ENCODE results near the gene ENAH. TPM values are rescaled to one million over a fixed set of nuclear protein-coding genes. Genes with fewer than 3 reads are reported as not detected.

ENAH gene
- total RNA-seq, 4 donors from 2014 or later = 31.4 to 56.3 (median 45.3) TPM

- Histone ChIP-seq H3K27ac (no peak overlapping the region), H3K4me3 (no peak overlapping the region), H3K36me3 (no peaks in the 10 kb centered on the region), H3K9me3 (no peaks in the 10 kb centered on the region), H3K4me1 (peaks cover 0 to 12% (median 0%) of the 10 kb centered on the region in 4 donors), H3K27me3 (no peaks in the 10 kb centered on the region)
- TF ChIP-seq POLR2A (IDR thresholded peaks at IDR 0.05) = no peak
- DNase-seq (ENCODE audit: low spot score in 2 of 2) = no peak
- WGBS, 2 donors = 62 to 64% methylated on average over 6 of the region's 6 CpGs
Observed at GRCh38 chr1:225481738-225482137, 171.2 kb downstream of the ENAH start.

- no peak for DNase-seq (ENCODE audit: low spot score in 2 of 2)
- WGBS, 2 donors = 57 to 69% methylated on average over 6 of the region's 6 CpGs
- Histone ChIP-seq H3K4me3 (no peak overlapping the region), H3K27me3 (no peaks in the 10 kb centered on the region), H3K4me1 (peaks cover 0 to 12% (median 0%) of the 10 kb centered on the region in 4 donors), H3K36me3 (no peaks in the 10 kb centered on the region), H3K27ac (no peak overlapping the region), H3K9me3 (no peaks in the 10 kb centered on the region)
- no peak for TF ChIP-seq EP300 (IDR thresholded peaks at IDR 0.05)
- TF ChIP-seq CTCF (IDR thresholded peaks at IDR 0.05) = peak in 3 of 5 experiments; percentile 25 to 76 (median 53)
- no peak for TF ChIP-seq POLR2A (IDR thresholded peaks at IDR 0.05)
Observed at GRCh38 chr1:225480825-225481434, 172.0 kb downstream of the ENAH start.

GRCh38 chr1:225479996-225480720 is 172.8 kb downstream of the ENAH start:
- Histone ChIP-seq H3K36me3 (no peaks in the 10 kb centered on the region), H3K27ac (no peak overlapping the region), H3K4me1 (peaks cover 0 to 14% (median 2%) of the 10 kb centered on the region in 4 donors), H3K9me3 (no peaks in the 10 kb centered on the region), H3K27me3 (no peaks in the 10 kb centered on the region), H3K4me3 (no peak overlapping the region)
- DNase-seq (ENCODE audit: low spot score in 2 of 2) = no peak
- WGBS, 2 donors = 85 to 91% methylated on average over 21 of the region's 21 CpGs
- TF ChIP-seq EP300 (IDR thresholded peaks at IDR 0.05) (no peak), POLR2A (IDR thresholded peaks at IDR 0.05) (no peak), CTCF (IDR thresholded peaks at IDR 0.05) (no peak)

DNA sequence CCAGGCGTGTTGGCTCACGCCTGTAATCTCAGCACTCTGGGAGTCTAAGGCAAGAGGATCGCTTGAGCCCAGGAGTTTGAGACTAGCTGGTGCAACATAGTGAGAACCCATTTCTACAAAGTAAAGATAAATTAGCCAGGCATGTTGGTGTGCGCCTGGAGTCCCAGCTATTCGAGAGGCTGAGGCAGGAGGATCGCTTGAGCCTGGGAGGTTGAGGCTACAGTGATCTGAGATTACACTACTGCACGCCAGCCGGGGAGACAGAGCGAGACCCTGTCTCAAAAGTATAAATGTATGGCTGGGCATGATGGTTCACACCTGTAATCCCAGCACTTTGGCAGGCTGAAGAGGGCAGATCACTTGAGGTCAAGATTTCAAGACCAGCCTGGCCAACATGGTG is 173.6 kb downstream of the ENAH start:
- H3K36me3 ChIP-seq = no peaks in the 10 kb centered on the region
- H3K4me3 ChIP-seq = no peak overlapping the region
- no peak for TF ChIP-seq POLR2A (IDR thresholded peaks at IDR 0.05)
- no peak for TF ChIP-seq CTCF (IDR thresholded peaks at IDR 0.05)
- no peak for TF ChIP-seq EP300 (IDR thresholded peaks at IDR 0.05)
- WGBS, 2 donors = 92 to 97% methylated on average over 9 of the region's 9 CpGs
- no peak for DNase-seq (ENCODE audit: low spot score in 2 of 2)
- H3K27me3 ChIP-seq = no peaks in the 10 kb centered on the region
- peaks cover 0 to 22% (median 3%) of the 10 kb centered on the region in 4 donors for H3K4me1 ChIP-seq
- H3K27ac ChIP-seq = no peak overlapping the region
- no peaks in the 10 kb centered on the region for H3K9me3 ChIP-seq

DNA sequence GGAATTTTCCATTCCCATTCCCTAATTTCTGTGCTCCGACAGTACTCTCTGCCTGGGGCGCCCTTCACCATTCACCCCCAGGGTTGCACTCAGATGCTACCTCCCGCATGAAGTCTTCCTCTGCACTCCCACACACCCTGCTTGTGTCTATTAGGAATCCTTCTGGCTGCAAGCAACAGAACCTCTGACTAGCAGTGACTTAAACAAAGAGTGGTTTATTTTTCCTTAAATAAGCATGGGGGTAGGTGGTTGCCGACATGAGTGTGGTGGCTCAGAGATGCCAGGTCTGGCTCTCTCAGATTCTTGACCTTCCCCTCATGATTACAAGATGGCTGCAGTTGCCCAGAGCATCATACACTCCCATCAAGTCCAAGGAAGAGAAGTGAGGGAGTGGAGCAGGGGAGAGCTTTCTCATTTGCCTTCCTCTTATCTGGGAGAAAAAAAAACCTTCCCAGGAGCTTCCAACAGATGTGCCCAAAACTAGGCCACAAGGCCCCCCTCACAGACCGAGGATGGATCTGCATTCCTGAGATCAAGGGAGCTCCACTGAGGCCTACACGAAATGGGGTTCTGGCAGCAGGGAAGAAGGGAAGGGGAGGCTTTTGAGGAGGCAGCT is 175.5 kb downstream of the ENAH start:
- H3K36me3 ChIP-seq = no peaks in the 10 kb centered on the region

More for the DNA sequence above, 175.5 kb downstream of the ENAH start:
- WGBS, 2 donors = 78 to 80% methylated on average over 6 of the region's 6 CpGs
- no peak for DNase-seq (ENCODE audit: low spot score in 2 of 2)
- TF ChIP-seq EP300 (IDR thresholded peaks at IDR 0.05) = no peak
- TF ChIP-seq POLR2A (IDR thresholded peaks at IDR 0.05) = no peak
- TF ChIP-seq CTCF (IDR thresholded peaks at IDR 0.05) = no peak
- H3K27ac ChIP-seq = no peak overlapping the region
- H3K4me1 ChIP-seq = peaks cover 0 to 16% (median 3%) of the 10 kb centered on the region in 4 donors
- H3K4me3 ChIP-seq = no peak overlapping the region
- no peaks in the 10 kb centered on the region for H3K27me3 ChIP-seq
- no peaks in the 10 kb centered on the region for H3K9me3 ChIP-seq
